Left cardiac atrium (tissue), 4 donors: ENCODE measurements around the gene HMGB4. TPM values are rescaled to one million over a fixed set of nuclear protein-coding genes. Genes with fewer than 3 reads are reported as not detected.

Experiments
- ATAC-seq, 2 donors: fragments of 200-7000 bp; cut with Tn5 transposase; one replicate each; pipeline ENCODE4 v1.9.1; 2020; ENCODE audit warnings: mild to moderate bottlenecking in 2 of 2, moderate library complexity in 2 of 2
- DNase-seq: peaks from one replicate; pipeline ENCODE4 v3.0.0-alpha.2; 2020
- intact Hi-C, 2 donors: fragments of 100-400 bp; cut with DNase I; formaldehyde crosslinking; loops; one replicate each; pipeline versions ENCODE4 v1.14.1 to v1.15.1; 2022 to 2023
- total RNA-seq, 2 donors: library from RNA; stranded (reverse); fragmentation: NEBNext Ultra II Directional; extraction: Animal tissue kit (Norgen Biotek cat#: 25700); gene quantifications; one replicate each; pipeline ENCODE4 v1.2.1, GENCODE V29; 2021
- donor health status: DM: no; HTN: yes; CAD: no.
- donor health status: DM: no; HTN: yes; CAD: no; lungs with severe emphysema.
- donor health status: DM: yes; HTN: yes; CAD: no.
- donor health status: Dilated cardiomyopathy.

HMGB4 gene
- total RNA-seq, 2 donors from 2014 or later, result not detected

DNA sequence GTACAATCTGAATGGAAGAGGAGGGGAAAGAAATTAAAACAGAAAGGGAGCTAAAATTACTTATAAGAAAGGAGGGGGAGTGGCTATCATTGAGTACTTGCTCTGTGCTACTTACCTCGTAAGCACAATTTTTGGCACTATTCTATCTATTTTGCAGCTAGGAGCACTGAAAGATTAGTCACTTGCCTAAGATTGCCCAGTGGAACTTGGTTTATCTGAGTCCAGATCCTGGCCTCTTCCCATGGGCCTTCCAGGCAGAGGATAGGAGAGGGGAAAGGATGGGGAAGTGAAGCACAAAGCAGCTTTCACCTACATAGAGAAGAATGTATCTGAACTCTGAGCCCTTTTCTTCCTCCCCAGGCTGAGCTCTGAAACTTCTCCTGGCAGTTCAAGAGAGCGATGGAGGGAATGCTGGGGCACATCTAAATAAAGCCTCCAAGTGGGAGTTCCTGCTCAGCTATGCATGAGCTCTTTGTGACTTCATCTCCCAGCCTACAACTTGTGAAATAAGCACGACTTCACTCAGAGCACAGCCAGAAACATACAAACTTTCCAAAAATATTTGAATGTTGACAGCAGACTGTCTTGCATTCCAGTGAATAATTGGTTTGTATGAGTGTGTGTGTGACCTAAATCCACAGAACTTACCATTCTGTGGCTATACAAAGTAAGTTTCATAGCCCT, 29.4 kb downstream of the HMGB4 start:
- intact Hi-C loops, result no loop called here
- DNase-seq, result no peak
- peak; percentile 77 to 93 for ATAC-seq

DNA sequence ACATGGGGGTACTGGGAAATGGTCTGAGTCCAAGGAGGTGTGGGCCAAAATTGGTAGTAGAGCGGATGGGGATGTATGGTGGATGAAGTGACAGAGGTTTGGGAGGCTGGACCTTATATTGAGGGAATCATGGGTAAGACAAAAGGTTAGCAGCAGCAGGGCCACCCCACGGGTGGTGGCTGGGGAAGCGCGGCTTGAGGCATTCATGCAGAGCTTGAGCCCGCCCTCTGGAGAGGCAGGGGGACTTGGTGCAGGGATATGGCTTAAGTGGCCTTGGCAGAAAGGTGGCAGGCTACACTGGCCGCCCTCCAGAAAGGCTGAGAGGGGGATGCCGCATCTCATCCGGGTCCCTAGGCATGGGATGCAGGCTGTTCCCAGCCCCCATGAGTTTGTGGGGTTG, 31.5 kb downstream of the HMGB4 start:
- intact Hi-C loops, result no loop called here
- ATAC-seq (no peak), DNase-seq (no peak)

DNA sequence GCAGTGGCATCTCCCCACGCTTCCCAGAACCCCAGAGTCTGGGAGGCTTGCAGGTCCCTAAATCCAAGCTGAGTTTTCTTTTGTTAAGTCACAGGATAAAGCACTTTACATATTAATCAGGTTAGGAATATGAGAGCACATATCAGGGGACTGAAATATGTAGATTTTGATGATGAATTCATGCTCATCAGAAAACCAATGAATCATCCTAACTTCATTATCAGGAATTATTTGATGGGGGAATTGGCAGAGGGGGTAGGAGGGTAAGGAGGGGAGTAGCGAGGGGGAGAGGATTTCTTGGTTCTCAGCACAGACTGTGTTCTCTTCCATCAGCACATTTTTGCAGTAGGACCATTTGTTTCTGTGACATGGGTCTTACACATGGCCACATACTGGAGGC, 32.1 kb downstream of the HMGB4 start:
- ATAC-seq (no peak), DNase-seq (no peak)
- intact Hi-C loops, result no loop called here

DNA sequence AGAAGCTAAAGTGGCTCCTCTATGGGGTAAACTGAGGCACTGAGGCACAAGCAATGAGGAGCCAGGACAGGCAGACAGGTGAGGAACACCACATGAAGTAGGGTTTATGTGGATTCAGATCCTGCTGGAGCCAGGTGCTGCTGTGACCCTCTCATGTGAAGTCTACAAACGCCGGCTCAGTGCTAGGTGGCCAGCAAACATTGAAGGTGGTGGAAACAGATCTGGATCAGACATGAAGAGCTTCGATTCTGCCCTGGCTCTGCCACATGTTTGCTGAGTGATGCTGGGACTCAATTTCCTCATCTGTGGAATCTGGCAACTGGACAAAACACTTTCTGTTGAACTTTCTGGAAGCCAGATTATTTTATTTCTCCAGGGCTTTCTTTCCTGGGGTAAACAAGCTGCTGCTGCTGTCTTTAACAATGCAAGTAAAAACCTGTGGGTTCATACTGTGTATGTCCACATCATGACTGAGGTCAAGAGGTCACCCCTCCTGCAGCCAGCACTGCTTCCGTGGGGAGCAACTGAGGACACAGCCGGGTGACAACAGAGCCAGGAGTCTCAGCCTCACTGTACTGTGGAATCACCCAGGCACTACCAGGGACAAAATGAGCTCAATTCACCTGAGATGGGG, 33.3 kb downstream of the HMGB4 start:
- DNase-seq, result no peak
- intact Hi-C loops, result no loop called here
- peak in 1 of 2 donors; percentile 40 for ATAC-seq

GRCh38 chr1:33898406-33898805, 34.5 kb downstream of the HMGB4 start:
- ATAC-seq (no peak), DNase-seq (no peak)
- intact Hi-C loops, result no loop called here

DNA sequence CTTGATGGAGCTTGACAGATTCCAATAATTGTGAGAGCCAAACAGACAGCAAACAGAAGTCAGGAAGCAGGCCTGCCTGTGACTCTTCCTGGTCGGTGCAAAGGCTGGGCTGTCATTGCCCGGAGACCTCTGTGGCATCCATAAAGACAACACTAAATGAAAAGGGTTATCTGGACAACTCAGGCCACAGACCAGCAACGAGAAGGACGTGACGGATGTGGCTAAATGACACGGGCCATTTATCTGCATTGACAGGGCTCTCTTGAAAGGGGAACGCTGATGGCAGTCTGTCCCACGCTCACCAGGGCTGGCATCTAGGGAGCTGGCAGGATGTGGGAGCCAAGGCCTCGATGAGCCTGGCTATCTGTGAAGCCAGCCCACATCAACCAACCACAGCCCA, 35.0 kb downstream of the HMGB4 start:
- DNase-seq, result no peak
- peak in 1 of 2 donors; percentile 12 for ATAC-seq
- intact Hi-C loops, result no loop called here

GRCh38 chr1:33899746-33900145, 35.9 kb downstream of the HMGB4 start:
- no peak for ATAC-seq
- DNase-seq, result no peak
- intact Hi-C loops, result no loop called here

- intact Hi-C loops, result no loop called here
- DNase-seq, result no peak
These were observed 38.8 kb downstream of the HMGB4 start for GRCh38 chr1:33902486-33903209.

DNA sequence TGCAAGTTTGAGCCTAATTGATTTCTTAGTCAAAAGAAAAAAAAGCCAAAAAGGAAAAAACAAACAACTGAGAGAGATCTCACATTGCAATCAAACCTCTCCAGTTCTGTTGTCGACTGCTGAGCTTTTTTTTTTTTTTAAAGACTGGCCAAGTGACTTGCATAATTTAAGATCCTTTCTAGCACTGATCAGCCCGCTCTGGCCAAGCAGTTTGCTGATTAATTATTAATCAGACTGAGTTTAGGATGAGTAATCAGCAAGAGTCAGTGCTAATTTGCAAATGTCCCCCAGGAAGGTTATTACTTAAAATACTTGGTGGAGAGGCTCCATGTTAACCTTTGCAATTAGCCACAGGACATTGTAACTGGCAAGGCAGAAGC, 39.3 kb downstream of the HMGB4 start:
- intact Hi-C loops, result no loop called here
- DNase-seq (no peak), ATAC-seq (peak; percentile 19 to 21)

More at GRCh38 chr1:33902486-33903209, 38.8 kb downstream of the HMGB4 start:
- ATAC-seq, result peak; percentile 73 to 80

DNA sequence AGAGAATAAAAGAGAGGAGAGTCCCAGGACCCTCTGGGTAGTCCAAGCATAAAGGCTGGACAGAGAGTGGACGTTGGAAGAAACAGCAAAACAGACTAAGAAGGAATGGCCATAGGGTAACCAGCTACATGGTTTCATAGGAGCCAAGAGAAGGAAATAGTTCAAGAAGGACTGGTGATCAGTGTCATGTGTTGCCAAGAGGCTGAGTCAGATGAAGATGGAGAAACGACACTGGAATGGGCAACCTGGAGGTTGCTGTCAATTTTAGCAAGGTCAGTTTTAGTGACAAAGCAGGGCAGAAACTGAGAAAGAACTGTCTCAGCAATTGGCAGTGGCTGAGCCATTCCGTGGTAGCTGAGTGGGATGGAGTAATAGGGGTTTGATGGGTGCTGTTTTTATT, 41.4 kb downstream of the HMGB4 start:
- intact Hi-C loops, result no loop called here
- DNase-seq (no peak), ATAC-seq (no peak)

- intact Hi-C loops, result no loop called here
- DNase-seq, result no peak
- ATAC-seq, result no peak
These were observed 42.3 kb downstream of the HMGB4 start for GRCh38 chr1:33906156-33906555.

DNA sequence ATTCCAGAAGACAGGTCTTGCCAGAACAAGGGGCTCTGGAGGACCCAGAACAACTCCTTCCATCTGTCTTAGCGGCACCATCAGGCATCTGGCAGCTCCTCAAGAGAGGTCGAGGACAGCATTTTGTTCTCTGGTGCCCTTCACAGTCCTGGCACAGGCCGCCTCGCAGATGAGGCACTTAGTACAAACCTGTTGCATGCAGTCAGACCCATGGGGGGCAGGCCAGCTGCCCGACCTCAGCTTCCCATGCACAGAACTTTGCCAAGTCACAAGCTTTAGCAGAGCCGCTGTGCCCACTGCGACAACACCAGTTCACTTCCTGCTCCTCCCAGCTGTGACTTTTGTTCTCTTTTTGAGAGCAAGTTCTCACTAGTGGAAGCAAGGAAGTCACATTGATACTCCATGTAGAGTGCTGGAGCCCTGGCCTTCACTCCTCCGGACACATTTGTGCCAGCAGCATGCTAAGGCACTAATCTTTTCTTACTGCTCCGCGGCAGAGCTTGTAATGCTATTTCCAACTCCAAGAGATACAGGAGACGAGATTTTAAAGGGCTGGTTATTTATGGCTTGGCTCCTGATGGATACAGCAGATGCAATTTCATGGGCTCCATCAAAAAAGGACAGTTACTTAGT, 44.6 kb downstream of the HMGB4 start:
- DNase-seq (no peak), ATAC-seq (peak; percentile 38 to 51)
- intact Hi-C loops, result no loop called here
